C1 segment of cervical spinal cord (tissue), 14 donors: ENCODE data around the gene KRTAP10-1.

Source experiments
- DNase-seq, 14 donors: peaks; one replicate each; lab custom pipeline; 2025; lab: John Stamatoyannopoulos, UW

KRTAP10-1 gene

DNA sequence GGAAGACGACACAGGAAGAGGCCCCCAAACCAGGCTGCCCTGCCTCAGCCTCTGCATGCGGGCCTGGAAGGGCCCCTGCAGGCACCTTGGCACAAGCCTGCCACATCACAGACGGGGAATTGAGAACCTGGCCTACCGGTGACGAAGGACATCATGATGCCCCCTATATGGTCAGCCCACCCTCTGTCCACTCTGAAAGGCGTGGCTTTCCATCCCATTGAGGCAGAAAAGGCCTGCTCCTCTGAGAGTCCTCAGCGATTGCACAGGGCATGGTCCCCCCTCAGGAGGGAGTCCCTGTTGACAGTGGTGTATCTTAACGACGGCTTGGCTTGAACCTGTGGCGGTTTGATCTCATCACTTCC lies 11.4 kb downstream of the KRTAP10-1 start:
- no peak for DNase-seq

- DNase-seq: no peak
Measured at GRCh38 chr21:44527983-44528633, 11.9 kb downstream of the KRTAP10-1 start.

GRCh38 chr21:44527156-44527982 lies 12.6 kb downstream of the KRTAP10-1 start:
- DNase-seq: no peak

- DNase-seq: no peak
Measured at GRCh38 chr21:44526096-44526997, 13.6 kb downstream of the KRTAP10-1 start.

- DNase-seq: no peak
Measured at GRCh38 chr21:44525391-44526095, 14.5 kb downstream of the KRTAP10-1 start.

- DNase-seq: no peak
Measured at GRCh38 chr21:44524414-44525371, 15.3 kb downstream of the KRTAP10-1 start.

DNA sequence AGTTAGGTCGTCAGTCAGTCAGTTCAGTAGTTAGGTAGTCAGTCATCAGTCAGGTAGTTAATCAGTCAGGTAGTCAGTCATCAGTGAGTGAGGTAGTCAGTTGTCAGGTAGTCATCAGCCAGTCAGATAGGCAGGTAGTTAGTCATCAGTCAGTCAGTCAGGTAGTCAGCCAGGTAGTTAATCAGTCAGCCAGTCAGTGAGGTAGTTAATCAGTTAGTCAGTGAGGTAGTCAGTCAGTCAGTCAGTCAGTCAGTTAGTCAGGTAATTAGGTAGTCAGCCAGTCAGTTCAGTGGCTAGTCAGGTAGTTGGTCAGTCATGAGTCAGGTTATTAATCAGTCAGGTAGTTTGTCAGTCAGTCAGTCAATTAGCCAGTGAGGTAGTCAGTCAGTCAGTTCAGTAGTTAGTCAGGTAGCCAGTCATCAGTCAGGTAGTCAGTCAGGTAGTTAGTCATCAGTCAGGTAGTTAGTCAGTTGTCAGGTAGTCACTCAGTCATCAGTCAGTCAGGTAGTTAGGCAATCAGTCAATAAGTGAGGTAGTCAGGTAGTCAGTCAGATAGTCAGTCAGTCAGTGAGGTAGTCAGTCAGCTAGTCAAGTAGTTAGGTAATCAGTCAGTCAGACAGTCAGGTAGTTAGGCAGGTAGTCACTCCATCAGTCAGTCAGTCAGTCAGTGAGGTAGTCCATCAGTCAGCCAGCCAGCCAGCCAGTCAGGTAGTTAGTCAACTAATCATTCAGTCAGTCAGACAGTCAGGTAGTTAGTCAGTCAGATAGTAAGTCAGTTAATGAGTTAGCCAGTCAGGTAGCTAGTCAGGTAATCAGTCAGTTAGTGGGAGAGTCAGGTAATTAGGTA lies 16.2 kb downstream of the KRTAP10-1 start:
- no peak for DNase-seq

GRCh38 chr21:44522753-44523204 lies 17.2 kb downstream of the KRTAP10-1 start:
- no peak for DNase-seq

- no peak for DNase-seq
Measured at GRCh38 chr21:44521928-44522752, 17.9 kb downstream of the KRTAP10-1 start.

GRCh38 chr21:44521301-44521927 lies 18.6 kb downstream of the KRTAP10-1 start:
- DNase-seq: no peak

- DNase-seq: no peak
Measured at GRCh38 chr21:44520326-44521300, 19.4 kb downstream of the KRTAP10-1 start.

GRCh38 chr21:44519346-44520325 lies 20.4 kb downstream of the KRTAP10-1 start:
- DNase-seq: no peak

- no peak for DNase-seq
Measured at GRCh38 chr21:44518686-44519085, 21.3 kb downstream of the KRTAP10-1 start.

GRCh38 chr21:44517175-44517899 lies 22.7 kb downstream of the KRTAP10-1 start:
- peak in 6 of 14 donors; percentile 5 to 43 (median 22) for DNase-seq

DNA sequence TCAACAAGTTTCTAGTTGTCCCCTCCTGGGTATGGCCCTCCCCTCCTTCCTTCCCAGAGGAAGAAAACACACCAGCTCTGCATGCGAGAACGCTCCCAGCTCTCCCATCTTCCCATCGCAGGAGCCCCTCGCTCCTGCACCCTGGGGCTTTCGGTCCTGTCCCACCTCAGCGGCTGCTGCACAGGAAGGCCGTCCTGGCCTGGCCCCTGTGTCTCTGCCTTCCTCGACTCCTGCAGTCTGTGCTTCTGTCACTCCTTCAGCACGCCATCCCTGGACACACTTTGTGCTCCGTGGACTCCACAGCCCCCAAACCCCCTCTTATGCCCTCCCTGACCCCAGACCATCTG lies 23.2 kb downstream of the KRTAP10-1 start:
- DNase-seq: no peak
